SK-N-SH (cell line): ENCODE measurements around the gene GPR146.

ENCODE experiments used
- FOXJ3 ChIP-seq: sonication (generic); formaldehyde crosslinking; IDR thresholded peaks from 2 replicates; pipeline ENCODE4 v1.5.1; 2020; ENCODE audit warnings: mild to moderate bottlenecking, missing genetic modification reagents
- FOXM1 ChIP-seq: IDR thresholded peaks from 2 replicates; pipeline ENCODE4 v1.4.0; 2012; ENCODE audit warnings: low read depth, mild to moderate bottlenecking
- GABPA ChIP-seq: IDR thresholded peaks from 2 replicates; pipeline ENCODE4 v1.4.0; 2012; ENCODE audit warnings: low read depth, mild to moderate bottlenecking
- NFIC ChIP-seq: IDR thresholded peaks from 2 replicates; pipeline ENCODE4 v1.4.0; 2012; ENCODE audit warnings: borderline replicate concordance
- SMC3 ChIP-seq: IDR thresholded peaks from 2 replicates; pipeline ENCODE4 v1.6.1; 2012; ENCODE audit warnings: low read depth, low read length, improper control_type of control experiment
- TEAD4 ChIP-seq: IDR thresholded peaks from 2 replicates; pipeline ENCODE4 v1.4.0; 2012; ENCODE audit warnings: mild to moderate bottlenecking, borderline replicate concordance; ENCODE audit not compliant: insufficient read depth
- TF ChIP-seq, protein P1 (sequence below): IDR thresholded peaks from 2 replicates; pipeline ENCODE4 v1.4.0; 2012; ENCODE audit warnings: low read depth, borderline replicate concordance
- TF ChIP-seq, protein P2 (sequence below): fragments of 200-600 bp; sonication (generic); IDR thresholded peaks from 2 replicates; pipeline ENCODE4 v1.6.1; 2017; ENCODE audit warnings: antibody characterized with exemption, mild to moderate bottlenecking, moderate library complexity
- TF ChIP-seq, protein P3 (sequence below): fragments of 150-350 bp; IDR thresholded peaks from 2 replicates; pipeline ENCODE4 v1.6.1; 2017; ENCODE audit warnings: antibody characterized with exemption, low read length, low read depth, borderline replicate concordance

DNA sequence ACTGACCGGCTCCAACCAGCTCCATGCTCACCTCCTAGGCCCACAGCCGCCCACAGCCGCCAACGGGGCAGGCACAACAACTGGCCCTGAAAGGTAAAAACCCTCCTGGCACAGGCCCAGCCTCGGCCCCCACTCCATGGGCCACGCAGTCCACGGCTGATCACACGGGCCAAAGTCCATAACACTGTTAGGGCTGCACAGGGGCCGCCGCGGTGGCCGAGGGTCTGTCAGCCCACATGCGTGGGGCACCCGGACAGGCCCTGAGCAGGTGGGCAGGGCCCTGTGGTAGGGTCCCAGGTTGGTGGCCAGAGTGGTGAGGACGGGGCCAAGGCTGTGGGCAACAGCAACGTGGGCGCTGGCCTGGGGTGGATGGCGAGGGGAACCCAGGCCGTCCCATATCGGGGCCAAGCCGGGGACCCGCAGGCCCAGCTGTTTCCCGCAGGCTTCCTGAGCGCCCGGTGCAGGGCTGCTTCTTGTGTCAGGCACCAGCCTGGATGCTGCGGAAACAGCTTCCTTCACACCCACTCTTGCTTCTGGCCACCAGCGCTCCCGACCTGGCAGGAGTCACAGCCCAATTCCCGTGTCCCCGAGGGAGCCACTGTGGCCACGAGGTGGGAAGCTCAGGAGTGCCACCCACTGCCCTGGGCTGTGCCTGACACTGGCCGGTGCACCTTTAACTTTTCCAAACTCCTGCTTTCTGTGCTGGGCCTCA, 32.2 kb upstream of the GPR146 start:
- TF ChIP-seq NFIC = no peak
- TF ChIP-seq GABPA = no peak
- no peak for TF ChIP-seq SMC3
- TF ChIP-seq, protein P1, sequence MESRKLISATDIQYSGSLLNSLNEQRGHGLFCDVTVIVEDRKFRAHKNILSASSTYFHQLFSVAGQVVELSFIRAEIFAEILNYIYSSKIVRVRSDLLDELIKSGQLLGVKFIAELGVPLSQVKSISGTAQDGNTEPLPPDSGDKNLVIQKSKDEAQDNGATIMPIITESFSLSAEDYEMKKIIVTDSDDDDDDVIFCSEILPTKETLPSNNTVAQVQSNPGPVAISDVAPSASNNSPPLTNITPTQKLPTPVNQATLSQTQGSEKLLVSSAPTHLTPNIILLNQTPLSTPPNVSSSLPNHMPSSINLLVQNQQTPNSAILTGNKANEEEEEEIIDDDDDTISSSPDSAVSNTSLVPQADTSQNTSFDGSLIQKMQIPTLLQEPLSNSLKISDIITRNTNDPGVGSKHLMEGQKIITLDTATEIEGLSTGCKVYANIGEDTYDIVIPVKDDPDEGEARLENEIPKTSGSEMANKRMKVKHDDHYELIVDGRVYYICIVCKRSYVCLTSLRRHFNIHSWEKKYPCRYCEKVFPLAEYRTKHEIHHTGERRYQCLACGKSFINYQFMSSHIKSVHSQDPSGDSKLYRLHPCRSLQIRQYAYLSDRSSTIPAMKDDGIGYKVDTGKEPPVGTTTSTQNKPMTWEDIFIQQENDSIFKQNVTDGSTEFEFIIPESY = no peak
- TF ChIP-seq, protein P2, sequence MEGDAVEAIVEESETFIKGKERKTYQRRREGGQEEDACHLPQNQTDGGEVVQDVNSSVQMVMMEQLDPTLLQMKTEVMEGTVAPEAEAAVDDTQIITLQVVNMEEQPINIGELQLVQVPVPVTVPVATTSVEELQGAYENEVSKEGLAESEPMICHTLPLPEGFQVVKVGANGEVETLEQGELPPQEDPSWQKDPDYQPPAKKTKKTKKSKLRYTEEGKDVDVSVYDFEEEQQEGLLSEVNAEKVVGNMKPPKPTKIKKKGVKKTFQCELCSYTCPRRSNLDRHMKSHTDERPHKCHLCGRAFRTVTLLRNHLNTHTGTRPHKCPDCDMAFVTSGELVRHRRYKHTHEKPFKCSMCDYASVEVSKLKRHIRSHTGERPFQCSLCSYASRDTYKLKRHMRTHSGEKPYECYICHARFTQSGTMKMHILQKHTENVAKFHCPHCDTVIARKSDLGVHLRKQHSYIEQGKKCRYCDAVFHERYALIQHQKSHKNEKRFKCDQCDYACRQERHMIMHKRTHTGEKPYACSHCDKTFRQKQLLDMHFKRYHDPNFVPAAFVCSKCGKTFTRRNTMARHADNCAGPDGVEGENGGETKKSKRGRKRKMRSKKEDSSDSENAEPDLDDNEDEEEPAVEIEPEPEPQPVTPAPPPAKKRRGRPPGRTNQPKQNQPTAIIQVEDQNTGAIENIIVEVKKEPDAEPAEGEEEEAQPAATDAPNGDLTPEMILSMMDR = no peak
- TF ChIP-seq, protein P3, sequence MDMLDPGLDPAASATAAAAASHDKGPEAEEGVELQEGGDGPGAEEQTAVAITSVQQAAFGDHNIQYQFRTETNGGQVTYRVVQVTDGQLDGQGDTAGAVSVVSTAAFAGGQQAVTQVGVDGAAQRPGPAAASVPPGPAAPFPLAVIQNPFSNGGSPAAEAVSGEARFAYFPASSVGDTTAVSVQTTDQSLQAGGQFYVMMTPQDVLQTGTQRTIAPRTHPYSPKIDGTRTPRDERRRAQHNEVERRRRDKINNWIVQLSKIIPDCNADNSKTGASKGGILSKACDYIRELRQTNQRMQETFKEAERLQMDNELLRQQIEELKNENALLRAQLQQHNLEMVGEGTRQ = no peak
- no peak for TF ChIP-seq FOXM1
- TF ChIP-seq FOXJ3 = no peak
- no peak for TF ChIP-seq TEAD4
